HG02759 (cell line): Measurements from ENCODE around the gene PEX11G.

Experiments
- ATAC-seq: cut with Tn5 transposase; IDR thresholded peaks from one replicate; pipeline ENCODE4 v1.9.1; 2021; ENCODE audit warnings: mild to moderate bottlenecking, moderate library complexity; ENCODE audit not compliant: unreplicated experiment

The PEX11G gene

DNA sequence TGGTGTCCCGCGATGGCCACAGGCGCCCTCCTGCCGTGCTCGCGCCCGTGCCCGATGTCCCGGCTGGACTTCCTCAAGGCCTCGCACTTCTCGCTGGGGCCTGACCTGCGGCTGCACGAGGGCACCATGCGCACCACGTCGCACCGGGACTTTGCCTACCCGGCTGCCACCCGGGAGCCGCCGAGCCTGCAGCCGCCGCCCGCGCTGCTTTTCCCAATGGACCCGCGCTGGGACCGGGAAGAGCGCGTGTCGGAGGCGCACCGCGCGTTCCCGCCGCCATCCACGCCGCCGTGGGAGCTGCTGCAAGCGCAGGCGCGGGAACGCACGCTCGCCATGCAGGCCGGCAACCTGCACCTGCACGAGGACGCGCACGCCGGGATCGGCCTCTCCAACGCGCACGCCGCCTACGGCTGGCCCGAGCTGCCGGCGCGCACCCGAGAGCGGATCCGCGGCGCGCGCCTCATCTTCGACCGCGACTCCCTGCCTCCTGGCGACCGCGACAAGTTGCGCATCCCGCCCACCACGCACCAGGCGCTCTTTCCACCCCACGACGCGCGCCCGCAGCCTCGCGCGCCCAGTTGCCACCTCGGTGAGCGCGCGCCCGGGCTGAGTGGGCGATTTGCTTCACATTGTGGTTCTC, 12.1 kb upstream of the PEX11G start:
- ATAC-seq = no peak

DNA sequence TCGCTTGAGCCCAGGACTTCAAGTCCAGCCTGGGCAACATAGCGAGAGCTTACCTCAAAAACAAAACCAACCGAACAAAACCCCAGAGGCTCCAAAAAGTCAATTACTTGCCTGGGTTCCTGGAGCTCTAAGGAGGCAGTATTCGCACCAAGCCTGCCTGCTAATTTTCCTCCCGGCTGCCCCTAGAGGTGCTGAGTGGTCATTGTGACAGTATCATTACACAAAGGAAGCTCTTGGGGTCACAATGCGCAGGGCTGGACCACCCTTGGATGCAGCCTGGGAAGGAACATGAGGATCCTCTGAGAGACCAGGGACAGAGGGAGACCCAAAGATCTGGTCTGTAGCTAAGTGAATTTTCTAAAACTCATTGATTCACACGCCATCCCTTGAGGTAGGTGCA, 8.5 kb upstream of the PEX11G start:
- no peak for ATAC-seq

DNA sequence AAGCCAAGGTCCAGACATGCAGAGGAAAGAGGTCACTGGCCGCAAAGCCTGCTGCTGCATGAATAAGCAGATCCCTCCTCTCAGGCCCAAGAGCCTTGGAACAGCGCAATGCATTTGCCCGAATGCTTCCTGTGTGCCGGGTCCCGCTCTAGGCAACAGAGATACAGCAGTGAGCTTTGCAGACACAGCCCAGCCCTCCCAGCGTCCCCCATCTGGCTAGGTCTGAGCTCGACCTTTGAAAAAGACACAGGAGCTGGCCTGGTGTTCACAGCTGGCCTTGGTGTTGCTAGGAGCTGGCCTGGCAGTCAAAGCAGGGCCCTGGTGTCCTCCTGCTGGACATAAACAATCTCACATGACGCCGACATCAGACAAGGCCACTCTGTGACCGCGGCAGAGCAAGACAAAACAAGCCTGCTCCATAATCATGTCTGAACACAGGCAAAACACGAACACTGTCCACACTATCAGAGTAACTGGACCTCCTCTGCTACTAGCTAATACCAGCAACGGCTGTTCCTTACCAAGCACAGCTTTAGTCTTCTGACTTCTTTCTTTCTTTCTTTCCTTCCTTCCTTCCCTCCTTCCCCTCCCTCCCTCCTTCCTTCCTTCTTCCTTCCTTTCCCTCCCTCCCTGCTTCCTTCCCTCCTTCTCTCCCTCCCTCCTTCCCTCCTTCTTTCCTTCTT, 5.7 kb upstream of the PEX11G start:
- ATAC-seq = no peak

DNA sequence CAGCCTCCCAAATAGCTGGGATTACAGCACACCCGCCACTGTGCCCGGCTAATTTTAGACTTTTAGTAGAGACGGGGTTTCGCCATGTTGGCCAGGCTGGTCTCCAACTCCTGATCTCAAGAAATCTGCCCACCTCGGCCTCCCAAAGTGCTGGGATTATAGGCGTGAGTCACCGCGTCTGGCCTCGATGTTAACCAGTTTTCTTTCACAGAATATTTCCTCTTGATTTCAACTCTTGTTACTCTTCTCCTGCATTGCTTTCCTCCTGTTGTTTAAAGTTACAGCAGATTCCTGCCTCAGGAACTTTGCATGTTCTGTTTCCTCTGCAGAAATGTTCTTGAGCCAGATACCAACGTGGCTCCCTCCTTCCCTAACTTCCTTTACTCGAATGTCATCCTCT, 3.7 kb upstream of the PEX11G start:
- no peak for ATAC-seq

DNA sequence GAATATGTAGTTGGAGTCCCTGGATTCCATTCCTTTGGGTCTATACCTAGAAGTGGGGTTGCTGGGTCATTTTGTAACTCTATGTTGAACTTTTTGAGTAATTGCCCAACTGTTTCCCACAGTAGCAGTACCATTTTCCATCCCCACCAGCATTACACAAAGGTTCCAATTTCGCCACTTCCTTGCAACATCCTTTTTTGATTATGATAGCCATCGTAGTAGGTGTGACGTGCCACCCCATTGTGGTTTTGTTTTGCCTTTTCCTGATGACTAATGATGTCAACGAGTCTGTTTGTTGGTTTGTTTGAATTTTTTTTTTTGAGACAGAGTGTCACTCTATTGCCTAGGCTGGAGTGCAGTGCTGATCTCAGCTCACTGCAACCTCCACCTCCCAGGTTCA, 3.3 kb upstream of the PEX11G start:
- ATAC-seq = no peak

DNA sequence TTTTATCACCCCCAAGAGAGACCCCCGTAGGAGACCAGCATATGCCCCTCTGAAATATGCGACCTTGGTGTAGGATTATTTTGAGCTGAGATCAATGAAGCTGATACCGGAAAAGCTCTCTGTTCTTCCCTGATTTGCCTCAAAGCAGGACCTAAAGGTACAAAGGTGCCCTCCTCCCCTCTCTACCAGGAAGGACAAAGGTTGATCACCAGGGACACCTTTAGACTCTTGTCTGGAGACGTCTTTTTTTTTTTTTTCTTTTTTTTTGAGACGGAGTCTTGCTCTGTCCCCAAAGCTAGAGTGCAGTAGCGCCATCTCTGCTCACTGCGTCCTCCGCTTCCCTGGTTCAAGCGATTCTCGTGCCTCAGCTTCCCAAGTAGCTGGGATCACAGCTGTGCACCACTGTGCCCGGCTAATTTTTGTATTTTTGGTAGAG, 792 bp upstream of the PEX11G start:
- no peak for ATAC-seq

DNA sequence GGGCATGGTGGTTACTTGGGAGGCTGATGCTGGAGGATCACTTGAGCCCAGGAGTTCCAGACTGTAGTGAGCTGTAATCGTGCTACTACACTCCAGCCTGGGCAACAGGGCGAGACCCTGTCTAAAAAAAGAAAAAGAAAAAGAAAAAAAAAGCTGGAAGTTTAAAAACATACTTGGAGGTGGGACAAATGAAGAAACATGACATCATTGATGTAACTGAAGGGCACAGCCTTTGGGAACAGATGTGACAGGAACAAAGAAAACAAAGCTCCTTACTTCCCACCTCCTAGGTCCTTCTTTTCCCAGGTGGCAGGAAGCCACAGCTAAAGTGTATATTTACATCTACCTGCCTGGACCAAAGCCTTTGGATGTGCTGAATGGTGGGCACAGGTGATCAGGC, 1.9 kb downstream of the PEX11G start:
- ATAC-seq = no peak

DNA sequence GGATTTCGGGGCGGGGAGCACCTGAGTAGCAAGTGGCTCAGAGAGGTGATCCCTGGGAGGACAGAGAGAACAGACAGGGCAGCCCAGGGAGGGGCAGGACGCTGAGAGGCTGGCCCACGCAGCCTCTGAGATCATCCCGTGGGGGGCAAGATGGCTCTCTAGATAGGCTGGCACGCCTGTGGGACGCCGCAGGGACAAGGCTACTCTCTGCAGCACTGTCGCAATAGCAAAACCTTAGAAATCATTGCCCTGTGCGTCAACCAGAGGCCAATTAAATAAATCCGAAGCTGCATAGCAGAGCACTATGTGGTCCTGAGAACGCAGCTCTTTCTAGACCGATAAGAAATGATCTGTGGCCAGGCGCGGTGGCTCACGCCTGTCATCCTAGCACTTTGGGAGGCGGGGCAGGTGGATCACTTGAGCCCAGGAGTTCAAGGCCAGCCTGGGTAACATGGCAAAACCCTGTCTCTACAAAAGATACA, 5.1 kb downstream of the PEX11G start:
- ATAC-seq = no peak

DNA sequence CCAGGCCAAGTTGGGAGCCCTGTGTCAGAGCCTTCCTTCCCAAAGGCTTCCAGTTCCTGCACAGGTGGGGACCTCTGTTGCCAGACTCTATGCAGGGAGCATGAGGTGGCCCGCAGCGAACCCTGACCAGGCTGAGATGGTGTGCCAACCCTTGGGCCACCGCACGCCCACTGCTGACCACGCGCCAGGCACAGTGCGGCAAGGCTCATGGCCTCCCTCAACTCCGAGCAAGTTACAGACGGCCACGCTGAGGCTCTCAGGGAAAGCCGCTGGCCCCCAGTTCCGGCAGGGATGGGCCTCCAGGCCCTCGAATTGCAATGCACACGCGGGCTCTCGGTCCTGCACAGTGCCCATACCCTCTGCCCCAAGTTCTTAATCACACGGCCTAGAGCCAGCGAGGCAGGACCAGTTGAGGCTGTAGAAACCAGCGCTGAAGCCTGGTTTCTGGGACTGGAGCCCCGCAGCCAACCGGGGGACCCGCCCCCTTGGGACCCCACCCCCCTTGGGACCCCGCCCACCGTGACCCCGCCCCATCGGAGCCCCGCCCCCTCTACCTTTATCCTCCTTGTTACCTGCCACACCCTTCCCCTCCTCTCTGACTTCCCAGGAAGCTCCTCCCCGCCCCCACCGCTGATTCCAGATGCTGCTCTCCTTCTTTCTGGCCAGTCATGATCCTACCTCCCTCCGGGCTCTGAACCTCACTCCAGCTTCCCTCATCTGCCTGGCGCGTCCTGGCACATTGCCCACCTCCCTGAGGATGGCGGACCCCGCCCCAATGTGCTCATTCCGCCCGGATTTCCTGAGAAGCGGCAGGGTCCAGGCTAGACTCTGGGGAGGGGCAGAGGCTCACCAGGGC, 6.0 kb downstream of the PEX11G start:
- no peak for ATAC-seq

DNA sequence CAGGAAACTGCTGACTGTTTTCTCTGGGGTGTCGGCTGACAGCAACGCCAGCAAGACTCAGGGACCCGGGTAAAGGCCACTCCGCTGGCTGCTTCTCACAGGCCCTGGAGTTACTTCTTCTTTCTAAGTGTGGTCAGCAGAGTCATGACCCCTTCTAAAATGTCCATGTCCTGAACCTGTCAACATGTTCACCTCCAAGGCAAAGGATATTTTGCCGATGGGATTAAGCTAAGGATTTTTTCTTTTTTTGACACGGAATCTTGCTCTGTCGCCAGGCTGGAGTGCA, 7.9 kb downstream of the PEX11G start:
- ATAC-seq = no peak

DNA sequence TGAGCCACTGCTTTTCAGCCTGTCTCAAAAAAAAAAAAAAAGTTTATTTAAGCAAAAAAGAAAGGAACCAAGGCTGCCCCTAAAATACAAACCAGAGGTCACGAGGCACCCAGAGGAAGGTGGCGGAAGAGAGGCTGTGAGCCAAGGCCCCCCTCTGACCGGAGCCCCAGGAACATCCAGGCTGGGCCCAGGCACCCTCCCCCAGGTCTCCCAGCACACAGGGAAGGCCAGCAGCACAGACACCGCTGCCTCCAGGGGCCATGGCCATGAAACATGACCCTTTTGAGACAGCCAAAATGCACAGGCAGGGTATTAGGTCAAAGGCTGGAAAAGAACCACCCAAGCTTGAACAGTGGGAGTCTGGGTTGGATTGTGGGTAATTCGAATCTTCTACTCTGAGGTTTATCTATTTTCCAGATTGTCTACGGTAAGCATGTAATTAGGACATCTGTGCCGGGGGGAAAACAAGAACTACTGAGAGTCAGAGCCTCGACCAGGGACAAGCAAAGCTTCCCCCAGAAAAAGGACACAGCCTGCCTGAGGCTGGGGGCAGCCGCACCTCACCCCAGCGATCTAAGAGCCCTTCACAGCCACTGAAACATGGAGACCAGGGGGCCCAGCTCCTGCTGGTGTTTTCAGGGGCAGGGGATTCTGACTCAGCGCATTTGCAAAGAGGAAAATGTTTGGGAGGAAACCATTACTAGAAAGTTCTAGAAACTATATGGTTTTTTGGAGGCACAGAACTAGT, 8.4 kb downstream of the PEX11G start:
- ATAC-seq = no peak

DNA sequence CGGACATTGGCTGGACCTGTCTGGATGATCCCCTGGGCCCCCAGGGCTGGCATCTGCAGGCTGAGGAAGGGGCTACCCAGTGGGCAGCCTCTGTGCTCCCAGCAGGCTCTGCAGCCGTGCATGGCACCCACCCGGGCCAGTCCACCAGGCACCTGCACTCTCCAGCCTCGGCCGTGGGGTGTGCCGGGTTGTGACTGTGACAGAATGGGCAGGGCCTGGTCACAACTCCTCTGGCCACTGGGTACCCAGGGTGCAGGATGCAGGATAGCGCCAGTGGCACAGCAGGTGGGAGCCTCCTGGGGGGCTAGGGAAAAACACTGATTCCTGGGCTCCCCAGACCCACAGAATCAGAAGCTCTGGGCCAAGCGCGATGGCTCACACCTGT, 10.0 kb downstream of the PEX11G start:
- ATAC-seq = no peak

DNA sequence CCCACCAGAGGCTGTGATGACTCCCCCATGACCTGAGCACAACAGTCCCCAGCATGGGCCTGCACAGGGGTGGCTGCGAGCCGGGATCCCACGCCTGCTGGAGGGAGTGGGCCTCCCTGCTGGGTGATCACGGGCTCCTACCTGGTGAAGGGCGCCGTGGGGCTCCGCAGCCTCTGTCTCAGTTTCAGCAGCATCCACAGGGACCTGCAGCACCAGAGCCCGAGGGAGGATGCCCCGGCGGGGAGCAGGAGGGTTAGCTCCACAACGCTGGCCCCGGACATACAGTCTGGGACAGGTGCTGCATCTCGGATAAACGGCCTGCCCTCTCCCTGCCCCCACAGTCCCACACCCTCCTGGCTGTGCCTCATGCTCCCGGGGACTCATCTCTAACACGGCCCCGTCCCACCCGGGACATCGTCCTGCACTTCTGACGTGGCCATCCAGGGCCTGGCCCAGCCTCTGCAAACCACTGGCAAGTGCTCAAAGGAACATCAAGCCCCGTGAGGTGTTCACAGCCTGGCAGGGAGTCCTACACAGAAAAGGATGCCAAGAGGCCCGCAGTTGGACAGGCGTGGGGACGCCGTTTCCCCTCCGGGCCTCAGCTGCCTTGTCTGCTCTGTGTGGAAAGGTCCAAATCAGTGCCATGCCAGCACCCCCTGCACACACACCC, 10.5 kb downstream of the PEX11G start:
- ATAC-seq = no peak

DNA sequence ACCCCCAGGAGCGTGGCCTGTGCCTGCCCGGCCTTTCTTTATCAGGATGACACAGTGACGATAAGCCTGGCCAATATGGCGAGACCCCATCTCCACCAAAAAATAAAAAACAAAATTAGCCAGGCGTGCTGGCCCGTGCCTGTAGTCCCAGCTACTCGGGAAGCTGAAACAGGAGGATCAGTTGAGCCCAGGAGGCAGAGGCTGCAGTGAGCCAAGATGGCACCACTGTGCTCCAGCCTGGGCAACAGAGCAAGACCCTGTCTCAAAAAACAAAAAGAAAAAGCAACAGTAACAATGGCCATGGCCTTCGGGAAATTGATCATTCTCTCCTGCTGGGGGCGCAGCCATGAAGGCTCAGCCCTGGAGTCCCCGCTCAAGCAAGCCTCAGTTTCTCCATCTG, 11.1 kb downstream of the PEX11G start:
- ATAC-seq = no peak

DNA sequence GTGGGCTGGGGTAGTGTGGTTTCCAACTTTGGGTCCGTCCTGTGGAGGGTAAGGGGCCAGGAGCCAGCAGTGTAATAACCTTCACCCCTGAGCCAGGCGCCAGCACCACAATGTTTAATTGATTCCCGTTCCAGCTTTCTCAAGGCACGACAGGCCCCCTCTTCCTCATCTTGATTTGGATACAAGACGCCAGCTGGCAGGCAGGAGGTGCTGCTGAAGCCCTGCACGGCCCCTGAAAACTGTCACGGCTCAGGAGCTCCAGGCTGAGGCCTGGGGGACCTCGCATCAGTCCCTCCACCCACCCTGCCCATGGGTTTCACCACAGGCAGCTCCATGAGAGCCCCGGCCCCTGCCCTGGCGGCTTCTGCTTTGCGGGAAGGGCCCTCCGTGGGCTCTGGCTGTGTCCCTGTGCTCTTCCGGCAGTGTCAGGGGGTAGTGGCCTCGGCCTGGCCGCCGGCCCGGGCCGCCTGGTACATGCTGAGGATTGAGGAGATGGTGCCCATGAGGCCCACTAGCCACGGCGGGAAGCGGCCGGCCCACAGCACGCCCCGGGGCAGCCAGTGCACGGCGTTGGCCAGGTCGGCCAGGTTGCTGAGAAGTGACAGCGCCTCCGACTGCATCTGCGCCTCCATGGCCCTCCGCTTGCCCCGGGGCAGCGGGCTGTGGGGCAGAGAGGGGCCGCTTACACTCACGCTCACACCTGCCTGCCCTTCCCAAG, 11.9 kb downstream of the PEX11G start:
- ATAC-seq = no peak

DNA sequence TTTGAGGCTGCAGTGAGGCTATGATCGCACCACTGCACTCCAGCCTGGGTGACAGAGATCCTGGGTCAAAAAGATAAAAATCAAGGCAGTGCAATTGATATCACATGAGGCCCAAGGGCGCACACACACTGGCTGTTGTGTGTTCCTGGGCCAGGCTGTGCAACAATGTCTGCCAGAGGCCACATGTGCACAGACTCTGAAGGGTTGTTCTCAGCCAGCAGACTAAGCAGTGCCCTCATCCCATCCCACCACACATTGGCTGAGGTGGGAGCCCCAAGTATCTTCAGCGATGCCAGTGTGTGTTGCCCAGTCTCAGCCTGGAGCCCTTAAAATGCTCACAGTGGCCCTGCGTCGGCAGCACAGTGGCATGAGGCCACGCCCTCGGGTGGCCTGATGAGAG, 12.6 kb downstream of the PEX11G start:
- no peak for ATAC-seq

DNA sequence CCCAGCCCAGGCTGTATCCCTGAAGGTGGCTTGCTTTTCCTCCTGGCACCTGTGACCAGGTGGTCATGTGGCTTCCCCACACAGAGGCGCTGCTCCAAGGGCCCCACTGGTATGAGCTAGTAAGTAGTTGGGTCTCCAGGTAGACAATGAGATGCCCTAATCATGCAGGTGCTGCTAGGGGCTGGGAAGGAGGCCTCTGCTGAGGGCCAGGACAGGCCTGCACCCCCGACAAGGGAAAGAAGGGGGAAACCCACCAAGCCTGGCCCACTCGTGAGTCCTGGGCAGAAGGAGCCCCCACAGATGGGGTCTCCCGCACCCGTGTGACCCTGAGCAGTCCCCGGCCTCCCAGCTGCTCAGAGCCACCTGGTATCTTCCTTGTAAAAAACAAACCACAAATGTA, 13.2 kb downstream of the PEX11G start:
- ATAC-seq = no peak

DNA sequence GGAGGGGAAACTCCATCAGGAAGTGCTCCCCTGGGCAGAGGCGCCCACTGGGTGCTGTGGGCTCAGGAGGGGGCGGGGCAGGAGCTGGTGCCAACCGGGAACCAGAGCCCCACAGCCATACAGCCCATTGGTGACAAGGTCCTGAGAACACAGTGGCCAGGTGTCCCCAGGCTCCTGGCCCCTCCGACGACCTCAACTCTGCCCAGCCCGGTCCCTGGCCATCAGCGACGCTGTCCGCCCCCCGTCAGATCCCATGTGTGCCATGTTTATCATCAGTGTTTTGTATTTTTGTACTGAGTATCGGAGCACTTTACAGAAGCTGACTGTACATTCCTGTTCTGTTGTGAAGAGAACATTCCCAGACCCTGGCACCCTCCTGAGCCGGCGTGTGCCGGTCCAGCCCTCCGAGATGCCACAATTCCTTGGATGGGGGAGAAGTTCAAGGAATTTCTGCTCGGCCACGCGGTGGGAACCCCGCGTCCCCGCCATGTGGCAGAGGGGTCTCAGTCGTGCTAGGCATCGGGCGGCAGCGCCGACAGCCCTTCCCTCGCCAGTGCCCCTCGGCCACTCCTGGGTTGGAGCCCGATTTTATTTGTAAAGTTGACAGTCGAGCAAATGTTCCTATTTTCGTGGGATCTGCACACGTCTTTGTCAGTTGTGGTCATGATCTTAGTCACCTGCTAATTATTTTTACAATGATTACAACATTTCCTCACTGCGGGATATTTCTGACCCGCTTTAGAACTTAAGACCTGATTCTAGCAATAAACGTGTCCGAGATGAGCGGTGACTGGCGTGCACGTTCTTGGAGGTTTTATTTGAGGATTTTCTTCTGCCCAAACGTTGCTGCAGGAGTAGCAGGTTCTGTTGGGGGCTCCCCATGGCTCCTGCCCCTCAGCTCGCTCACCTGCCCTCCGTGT, 16.9 kb downstream of the PEX11G start:
- no peak for ATAC-seq
